Measurements from ENCODE around the gene MACROD1.

Gene MACROD1

DNA sequence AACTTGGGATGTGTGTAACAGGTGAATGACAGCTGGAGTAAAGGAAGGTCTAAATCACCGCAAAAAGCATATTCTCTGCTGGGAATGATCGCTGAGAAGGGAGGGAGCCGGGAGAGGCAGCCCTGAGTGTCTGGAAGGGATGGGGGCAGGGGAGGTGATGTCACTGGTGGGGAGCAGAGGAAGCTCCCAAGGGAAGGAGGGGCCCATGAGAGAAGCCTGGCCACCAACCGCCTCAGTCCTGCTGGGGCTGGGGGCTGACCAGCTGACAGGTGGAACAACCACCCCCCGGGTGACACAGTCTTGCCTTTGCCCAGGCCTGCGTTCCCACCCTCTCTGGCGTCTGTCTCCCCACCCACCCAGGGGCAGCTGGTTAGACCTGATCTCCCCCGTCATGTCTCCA lies 136.1 kb downstream of the MACROD1 start:
- DNase-seq, result no peak

GRCh38 chr11:64028398-64029115 lies 137.4 kb downstream of the MACROD1 start:
- no peak for DNase-seq

GRCh38 chr11:64027651-64028397 lies 138.1 kb downstream of the MACROD1 start:
- DNase-seq, result no peak

DNA sequence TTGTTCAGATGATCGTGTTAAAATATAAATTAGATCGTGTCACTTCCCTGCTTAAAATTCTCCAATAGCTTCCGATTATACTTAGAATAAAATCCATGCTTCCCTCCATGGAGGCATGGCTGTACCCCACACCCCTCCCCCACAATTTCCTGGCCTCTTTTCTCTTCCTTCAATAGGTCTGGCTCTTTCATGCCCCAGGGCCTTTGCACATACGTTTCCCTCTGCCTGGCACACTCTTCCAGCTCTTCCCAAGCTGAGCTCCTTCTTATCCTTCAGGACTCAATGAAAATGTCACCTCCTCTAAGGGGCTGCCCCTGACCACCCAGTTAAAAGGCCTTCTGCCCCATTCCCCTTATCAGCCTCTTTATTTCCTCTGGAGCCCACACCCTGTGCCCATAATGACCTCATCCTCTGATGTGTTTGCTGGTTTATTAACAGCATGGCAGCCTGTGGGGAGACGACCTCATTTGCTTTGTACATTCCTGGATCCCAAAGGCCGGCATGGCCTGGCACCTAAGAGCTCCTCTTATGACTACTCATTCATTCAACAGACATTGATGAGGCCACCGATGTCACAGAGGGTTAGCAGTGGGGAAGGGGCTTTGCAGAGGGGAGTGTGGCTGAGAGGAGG lies 139.2 kb downstream of the MACROD1 start:
- no peak for DNase-seq

DNA sequence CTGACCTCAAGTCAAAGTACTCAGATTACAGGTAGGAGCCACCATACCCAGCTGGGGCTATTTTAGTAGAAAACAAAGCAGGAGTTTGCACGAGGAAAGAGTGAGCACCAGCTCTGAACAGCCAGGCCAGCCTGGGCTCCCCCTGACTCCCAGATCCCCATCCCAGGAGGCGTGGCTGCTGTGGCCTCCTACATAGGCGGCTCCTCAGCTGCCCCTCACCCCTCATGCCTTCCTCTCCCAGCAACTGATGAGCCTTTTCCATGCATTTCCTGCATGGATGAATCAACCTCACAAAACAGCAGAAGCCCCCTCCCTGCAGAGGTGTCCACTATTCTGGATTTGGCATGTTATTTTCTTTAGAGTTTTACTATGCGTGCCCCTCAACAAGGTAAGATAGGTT lies 140.7 kb downstream of the MACROD1 start:
- no peak for DNase-seq

GRCh38 chr11:64023712-64024710 lies 141.9 kb downstream of the MACROD1 start:
- no peak for DNase-seq

GRCh38 chr11:64022125-64022784 lies 143.7 kb downstream of the MACROD1 start:
- no peak for DNase-seq

DNA sequence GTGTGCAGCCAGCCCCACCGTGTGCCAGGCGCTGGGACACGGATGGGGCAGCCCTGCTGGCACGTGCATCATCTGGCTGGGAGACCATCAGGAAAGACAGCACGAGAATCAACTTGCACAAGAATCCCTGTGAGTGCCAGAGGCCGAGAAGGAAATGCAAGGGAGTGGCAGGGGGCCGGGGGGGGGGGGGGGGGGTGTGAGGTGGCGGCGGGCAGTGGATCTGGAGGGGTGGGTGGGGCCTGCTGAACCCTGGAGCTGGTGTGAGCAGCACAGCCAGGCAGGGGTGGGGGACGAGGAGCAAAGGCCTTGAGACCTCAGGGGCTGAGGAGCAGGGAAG lies 144.2 kb downstream of the MACROD1 start:
- DNase-seq, result no peak

GRCh38 chr11:64020976-64021756 lies 144.7 kb downstream of the MACROD1 start:
- no peak for DNase-seq

GRCh38 chr11:64019106-64020037 lies 146.5 kb downstream of the MACROD1 start:
- DNase-seq, result no peak

- no peak for DNase-seq
Observed at GRCh38 chr11:64018310-64018709, 147.6 kb downstream of the MACROD1 start.

GRCh38 chr11:64017945-64018224 lies 148.0 kb downstream of the MACROD1 start:
- no peak for DNase-seq

GRCh38 chr11:64015935-64016845 lies 149.7 kb downstream of the MACROD1 start:
- no peak for DNase-seq

DNA sequence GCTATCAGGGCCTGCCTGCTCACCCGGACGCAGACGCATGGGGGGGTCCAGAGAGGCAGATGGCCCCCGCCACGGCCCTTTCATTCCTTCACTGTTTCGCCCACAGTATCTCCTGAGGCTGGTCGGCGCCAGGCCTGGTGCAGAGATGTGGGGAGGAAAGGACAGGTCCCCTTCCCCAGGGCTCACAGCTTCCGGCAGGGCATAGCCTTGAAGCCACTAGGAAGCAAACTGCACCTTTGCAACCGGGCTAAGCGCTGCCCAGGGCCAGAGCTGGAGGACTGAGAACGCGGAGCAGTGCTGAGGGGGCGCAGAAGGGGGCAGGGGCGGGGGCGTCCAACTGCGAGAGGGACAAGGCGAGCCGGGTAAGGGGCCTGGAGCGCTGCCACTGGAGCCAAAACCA lies 150.4 kb downstream of the MACROD1 start:
- no peak for DNase-seq

GRCh38 chr11:64014356-64014755 lies 151.6 kb downstream of the MACROD1 start:
- DNase-seq, result no peak

GRCh38 chr11:64013141-64013896 lies 152.6 kb downstream of the MACROD1 start:
- DNase-seq, result no peak

- DNase-seq, result no peak
Observed at GRCh38 chr11:64011371-64011770, 154.5 kb downstream of the MACROD1 start.

- no peak for DNase-seq
Observed at GRCh38 chr11:64010783-64011182, 155.1 kb downstream of the MACROD1 start.

DNA sequence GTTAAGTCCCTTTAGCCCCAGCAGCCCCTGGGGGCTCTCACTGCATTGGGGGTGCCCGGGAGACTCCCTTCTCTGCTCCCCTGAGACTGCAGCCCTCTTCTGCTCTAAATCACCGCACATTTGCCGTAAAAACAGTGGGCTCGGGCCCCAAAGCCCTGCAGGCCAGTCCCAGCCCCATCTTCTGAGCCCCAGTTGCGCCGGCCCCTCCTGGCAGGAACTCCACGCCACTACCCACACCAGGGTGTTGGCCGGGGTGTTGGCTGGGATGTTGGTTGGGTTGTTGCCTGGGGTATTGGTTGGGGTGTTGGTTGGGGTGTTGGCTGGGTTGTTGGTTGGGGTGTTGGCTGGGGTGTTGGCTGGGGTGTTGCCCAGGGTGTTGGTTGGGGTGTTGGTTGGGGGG lies 156.2 kb downstream of the MACROD1 start:
- no peak for DNase-seq

Measured in EL (cell line).